Measurements from ENCODE around the gene ABCC12. TPM values are rescaled to one million over a fixed set of nuclear protein-coding genes. Genes with fewer than 3 reads are reported as not detected.

The ABCC12 gene
- polyA plus RNA-seq, 6 donors from 2014 or later = not detected

DNA sequence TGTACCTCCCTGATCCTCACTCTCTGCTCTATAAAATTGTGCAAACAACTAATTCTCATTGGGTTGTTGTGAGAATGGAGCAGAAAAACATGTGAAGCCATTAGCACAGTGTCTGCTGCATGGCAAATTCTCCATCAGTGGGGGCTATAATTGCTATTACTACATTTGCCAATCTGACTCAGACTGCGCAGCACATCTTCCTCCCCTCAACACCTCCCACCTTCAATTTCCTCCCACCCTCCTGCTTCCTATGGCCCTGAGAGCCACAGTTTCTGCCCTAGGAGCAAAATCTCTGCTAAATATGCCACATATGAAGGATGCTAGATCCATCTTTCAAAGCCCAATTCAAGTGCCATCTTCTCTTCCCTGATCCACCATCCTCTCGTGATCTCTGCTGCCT is 37.0 kb downstream of the ABCC12 start:
- H3K4me1 Mint-ChIP-seq = no peaks in the 10 kb centered on the region

DNA sequence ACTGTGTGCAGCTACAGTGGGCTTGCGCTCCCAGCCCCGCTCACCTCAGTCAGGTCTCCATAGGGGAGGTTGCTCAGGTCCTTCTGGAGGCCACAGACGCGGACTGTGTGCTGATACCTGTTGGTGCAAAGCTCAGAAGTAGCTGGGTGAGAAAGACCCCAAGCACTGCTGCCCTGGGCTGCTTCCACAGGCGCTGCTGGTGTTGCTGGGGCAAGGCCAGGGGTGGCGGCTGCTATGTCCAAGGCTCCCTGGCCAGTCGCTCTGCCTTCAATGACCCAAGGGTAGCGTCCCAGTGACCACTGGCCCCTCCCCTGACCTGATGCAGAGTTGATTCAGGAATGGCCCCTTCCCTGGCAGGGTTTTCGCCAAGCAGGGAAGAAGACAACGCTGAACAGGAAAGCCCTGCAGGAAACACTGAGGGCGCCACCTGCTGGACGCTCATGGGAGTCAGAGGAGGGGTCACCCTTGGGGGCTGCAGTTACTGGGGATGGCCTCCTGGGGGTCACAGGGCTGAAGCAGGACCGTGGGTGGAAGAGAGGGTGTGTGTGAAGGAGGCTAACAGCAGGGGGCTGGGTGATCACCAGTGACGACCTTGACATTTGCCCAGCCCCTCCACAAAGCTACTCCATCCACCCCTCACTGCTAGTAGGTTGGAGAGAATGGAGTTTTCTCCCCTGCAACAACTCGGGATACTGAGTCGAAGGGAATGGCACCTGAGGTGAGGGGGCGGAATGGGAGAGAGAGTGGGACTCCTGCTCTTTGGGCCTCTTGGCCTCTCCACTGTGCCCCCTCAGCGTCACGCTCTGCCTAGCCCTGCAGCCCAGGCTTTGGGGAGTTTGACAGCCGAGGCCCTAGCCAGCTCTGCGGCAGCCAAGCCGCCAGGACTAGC is 38.3 kb downstream of the ABCC12 start:
- H3K4me3 Mint-ChIP-seq = no peak overlapping the region
- H3K27ac Mint-ChIP-seq = peak overlapping the region in 1 of 6 donors; percentile 42
- DNase-seq (peak; percentile 38), ATAC-seq (ENCODE audit: low read depth in 2 of 2) (peak; percentile 61 to 69)
- H3K9me3 Mint-ChIP-seq = no peaks in the 10 kb centered on the region
- no peaks in the 10 kb centered on the region for H3K36me3 Mint-ChIP-seq
- no peaks in the 10 kb centered on the region for H3K4me1 Mint-ChIP-seq
- H3K27me3 Mint-ChIP-seq = peaks cover 13 to 15% (median 14%) of the 10 kb centered on the region in 3 donors

More for the DNA sequence above, 37.0 kb downstream of the ABCC12 start:
- H3K9me3 Mint-ChIP-seq = no peaks in the 10 kb centered on the region
- no peak for DNase-seq
- no peak for ATAC-seq (ENCODE audit: low read depth in 2 of 2)
- no peak overlapping the region for H3K4me3 Mint-ChIP-seq
- H3K27ac Mint-ChIP-seq = no peak overlapping the region
- no peaks in the 10 kb centered on the region for H3K36me3 Mint-ChIP-seq
- peaks cover 8 to 15% (median 14%) of the 10 kb centered on the region in 3 donors for H3K27me3 Mint-ChIP-seq

- H3K27ac Mint-ChIP-seq = no peak overlapping the region
- peaks cover 0 to 4% (median 0%) of the 10 kb centered on the region in 3 donors for H3K4me1 Mint-ChIP-seq
- ATAC-seq (ENCODE audit: low read depth in 2 of 2) = no peak
Observed at GRCh38 chr16:48115299-48115698, 40.5 kb downstream of the ABCC12 start.

GRCh38 chr16:48114410-48114809 is 41.4 kb downstream of the ABCC12 start:
- Mint-ChIP-seq H3K27me3 (peaks cover 9 to 25% (median 14%) of the 10 kb centered on the region in 3 donors), H3K9me3 (no peaks in the 10 kb centered on the region), H3K4me3 (no peak overlapping the region), H3K27ac (no peak overlapping the region), H3K4me1 (peaks cover 0 to 4% (median 0%) of the 10 kb centered on the region in 3 donors), H3K36me3 (no peaks in the 10 kb centered on the region)
- ATAC-seq (ENCODE audit: low read depth in 2 of 2) = no peak
- no peak for DNase-seq

More at GRCh38 chr16:48115299-48115698, 40.5 kb downstream of the ABCC12 start:
- Mint-ChIP-seq H3K9me3 (no peaks in the 10 kb centered on the region), H3K36me3 (no peaks in the 10 kb centered on the region), H3K27me3 (peaks cover 13 to 24% (median 14%) of the 10 kb centered on the region in 3 donors), H3K4me3 (no peak overlapping the region)
- no peak for DNase-seq

- DNase-seq (no peak), ATAC-seq (ENCODE audit: low read depth in 2 of 2) (no peak)
- Mint-ChIP-seq H3K4me1 (peaks cover 0 to 4% (median 0%) of the 10 kb centered on the region in 3 donors), H3K27ac (no peak overlapping the region), H3K27me3 (peaks cover 9 to 25% (median 14%) of the 10 kb centered on the region in 3 donors), H3K9me3 (no peaks in the 10 kb centered on the region), H3K36me3 (no peaks in the 10 kb centered on the region), H3K4me3 (no peak overlapping the region)
Observed at GRCh38 chr16:48113471-48113870, 42.3 kb downstream of the ABCC12 start.

DNA sequence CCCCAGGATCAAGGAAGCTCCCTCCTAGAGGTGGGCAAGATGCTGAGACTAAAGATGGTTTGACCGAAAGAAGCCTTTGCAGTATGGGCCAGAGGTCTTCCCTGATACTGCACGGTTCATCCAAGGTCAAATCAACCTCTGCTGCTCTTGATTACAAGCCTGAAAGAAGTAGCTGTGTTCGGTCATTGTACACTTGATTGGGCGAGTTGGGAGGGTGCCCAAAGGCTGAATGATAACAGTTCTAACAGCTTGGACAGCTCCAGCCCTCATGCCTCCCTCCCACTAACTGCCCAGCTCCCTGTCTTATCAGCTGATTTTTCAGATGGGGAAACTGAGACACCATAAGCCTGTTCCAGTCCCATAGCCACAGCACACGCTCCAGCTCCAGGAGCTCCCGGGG is 42.8 kb downstream of the ABCC12 start:
- no peak overlapping the region for H3K4me3 Mint-ChIP-seq
- no peak overlapping the region for H3K27ac Mint-ChIP-seq
- no peak for DNase-seq
- H3K9me3 Mint-ChIP-seq = no peaks in the 10 kb centered on the region
- H3K36me3 Mint-ChIP-seq = no peaks in the 10 kb centered on the region
- H3K27me3 Mint-ChIP-seq = peaks cover 9 to 25% (median 14%) of the 10 kb centered on the region in 3 donors
- peaks cover 0 to 4% (median 0%) of the 10 kb centered on the region in 3 donors for H3K4me1 Mint-ChIP-seq
- ATAC-seq (ENCODE audit: low read depth in 2 of 2) = no peak

GRCh38 chr16:48112600-48112999 is 43.2 kb downstream of the ABCC12 start:
- Mint-ChIP-seq H3K27ac (no peak overlapping the region), H3K4me3 (no peak overlapping the region), H3K36me3 (no peaks in the 10 kb centered on the region), H3K4me1 (peaks cover 0 to 4% (median 0%) of the 10 kb centered on the region in 3 donors), H3K9me3 (no peaks in the 10 kb centered on the region), H3K27me3 (peaks cover 9 to 25% (median 12%) of the 10 kb centered on the region in 3 donors)
- ATAC-seq (ENCODE audit: low read depth in 2 of 2) = no peak
- DNase-seq = no peak

- no peak for ATAC-seq (ENCODE audit: low read depth in 2 of 2)
- Mint-ChIP-seq H3K36me3 (no peaks in the 10 kb centered on the region), H3K27ac (no peak overlapping the region), H3K9me3 (no peaks in the 10 kb centered on the region), H3K4me3 (no peak overlapping the region), H3K4me1 (peaks cover 0 to 4% (median 0%) of the 10 kb centered on the region in 3 donors), H3K27me3 (peaks cover 5 to 24% (median 9%) of the 10 kb centered on the region in 3 donors)
- DNase-seq = no peak
Observed at GRCh38 chr16:48110982-48111381, 44.8 kb downstream of the ABCC12 start.

GRCh38 chr16:48110000-48110399 is 45.8 kb downstream of the ABCC12 start:
- Mint-ChIP-seq H3K9me3 (no peaks in the 10 kb centered on the region), H3K36me3 (no peaks in the 10 kb centered on the region), H3K4me3 (no peak overlapping the region), H3K27ac (no peak overlapping the region), H3K4me1 (peaks cover 0 to 4% (median 0%) of the 10 kb centered on the region in 3 donors), H3K27me3 (peaks cover 4 to 18% (median 9%) of the 10 kb centered on the region in 3 donors)
- ATAC-seq (ENCODE audit: low read depth in 2 of 2) (no peak), DNase-seq (no peak)

DNA sequence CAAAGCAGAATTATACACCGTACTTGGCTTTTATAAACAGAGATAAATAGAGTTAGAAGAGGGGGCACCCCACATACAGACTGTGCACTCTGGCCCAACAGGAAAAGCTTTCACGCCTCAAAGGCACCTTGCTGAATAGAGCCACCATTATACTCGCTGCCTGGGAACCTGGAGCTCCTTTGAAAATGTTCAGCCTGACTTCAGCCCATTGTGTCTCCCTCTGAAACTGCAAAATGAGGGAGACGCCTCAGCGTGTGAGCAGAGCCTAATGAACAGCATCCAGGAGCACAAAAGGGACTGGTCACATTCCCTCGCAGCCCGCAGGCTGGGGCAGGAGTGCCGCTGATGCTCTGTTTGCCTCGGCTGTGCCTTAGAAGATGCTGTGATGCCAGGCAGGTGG is 46.3 kb downstream of the ABCC12 start:
- ATAC-seq (ENCODE audit: low read depth in 2 of 2) = no peak
- Mint-ChIP-seq H3K27me3 (peaks cover 4 to 18% (median 9%) of the 10 kb centered on the region in 3 donors), H3K27ac (no peak overlapping the region), H3K4me1 (peaks cover 0 to 4% (median 0%) of the 10 kb centered on the region in 3 donors), H3K36me3 (no peaks in the 10 kb centered on the region), H3K4me3 (no peak overlapping the region), H3K9me3 (no peaks in the 10 kb centered on the region)
- DNase-seq = no peak

DNA sequence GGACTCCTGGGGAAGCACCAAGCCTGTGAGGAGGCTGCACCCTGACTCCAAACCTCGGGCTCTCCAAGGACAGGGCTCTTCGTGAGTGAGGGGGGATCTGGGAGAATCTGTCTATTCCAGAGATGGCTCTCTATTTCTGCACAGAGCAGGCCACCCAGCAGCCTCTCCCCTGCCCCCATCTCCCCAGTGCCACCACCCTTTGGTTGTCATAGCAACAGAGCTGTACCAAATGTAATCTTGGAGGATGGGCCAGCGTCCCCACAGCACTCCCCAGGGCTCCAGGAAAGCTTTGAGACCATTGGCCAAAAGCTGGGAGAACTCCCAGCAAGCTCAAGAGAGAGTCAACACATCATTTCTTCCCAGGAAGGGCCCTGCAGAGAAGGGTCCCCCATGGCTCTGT is 49.3 kb downstream of the ABCC12 start:
- H3K9me3 Mint-ChIP-seq = no peaks in the 10 kb centered on the region
- peaks cover 0 to 4% (median 0%) of the 10 kb centered on the region in 3 donors for H3K4me1 Mint-ChIP-seq
- H3K36me3 Mint-ChIP-seq = no peaks in the 10 kb centered on the region
- H3K27ac Mint-ChIP-seq = no peak overlapping the region
- DNase-seq (no peak), ATAC-seq (ENCODE audit: low read depth in 2 of 2) (no peak)
- peaks cover 8 to 28% (median 15%) of the 10 kb centered on the region in 3 donors for H3K27me3 Mint-ChIP-seq
- H3K4me3 Mint-ChIP-seq = no peak overlapping the region
